BE2C (cell line): ENCODE measurements around the gene CRAT.

Experiments
- DNase-seq: peaks from one replicate; pipeline ENCODE4 v3.0.0-alpha.2; 2020
- H3K27me3 ChIP-seq: fragments of 250-450 bp; sonication (Bioruptor Pico); 2 replicates; pipeline ENCODE4 v1.5.1; 2020; ENCODE audit warnings: mild to moderate bottlenecking
- H3K36me3 ChIP-seq: fragments of 250-450 bp; sonication (Bioruptor Pico); 2 replicates; pipeline ENCODE4 v1.5.1; 2020; ENCODE audit warnings: mild to moderate bottlenecking
- H3K4me1 ChIP-seq: fragments of 250-450 bp; sonication (Bioruptor Pico); 2 replicates; pipeline ENCODE4 v1.5.1; 2020
- H3K4me3 ChIP-seq: 2 replicates; pipeline ENCODE4 v1.5.1; 2011; ENCODE audit warnings: low read depth, low read length
- H3K9me3 ChIP-seq: fragments of 250-450 bp; sonication (Bioruptor Pico); 2 replicates; pipeline ENCODE4 v1.5.1; 2020
- CTCF ChIP-seq: IDR thresholded peaks from 2 replicates; pipeline ENCODE4 v1.5.1; 2012; ENCODE audit warnings: mild to moderate bottlenecking, low read depth, low read length

CRAT gene

GRCh38 chr9:129150122-129150521 is 39.5 kb upstream of the CRAT start:
- Histone ChIP-seq H3K27me3 (no peaks in the 10 kb centered on the region), H3K4me1 (no peaks in the 10 kb centered on the region), H3K9me3 (no peaks in the 10 kb centered on the region), H3K36me3 (peaks cover 13% of the 10 kb centered on the region), H3K4me3 (no peak overlapping the region)
- DNase-seq = no peak
- TF ChIP-seq CTCF = no peak

DNA sequence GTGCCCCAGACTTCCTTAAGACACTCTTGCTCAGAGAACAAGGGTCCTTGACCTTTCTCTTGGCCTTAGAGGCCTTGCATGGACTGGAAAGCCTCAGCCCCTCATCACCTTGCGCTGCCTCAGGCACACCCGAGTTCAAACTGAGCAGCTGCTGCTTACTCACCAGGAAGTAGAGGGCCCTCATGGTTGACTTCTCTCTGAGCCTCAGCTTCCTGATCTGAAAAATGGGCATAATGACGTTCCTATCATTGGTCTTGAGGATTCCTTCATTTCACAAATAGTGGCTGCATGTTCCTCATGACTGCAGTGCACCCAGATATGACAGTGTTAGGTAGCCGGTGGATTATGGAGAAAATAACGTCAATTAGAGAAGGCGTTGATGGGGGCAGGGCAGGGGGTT is 38.8 kb upstream of the CRAT start:
- Histone ChIP-seq H3K27me3 (no peaks in the 10 kb centered on the region), H3K9me3 (no peaks in the 10 kb centered on the region), H3K4me3 (no peak overlapping the region), H3K36me3 (peaks cover 15% of the 10 kb centered on the region), H3K4me1 (no peaks in the 10 kb centered on the region)
- no peak for TF ChIP-seq CTCF
- DNase-seq = no peak

- Histone ChIP-seq H3K27me3 (no peaks in the 10 kb centered on the region), H3K36me3 (peaks cover 23% of the 10 kb centered on the region), H3K4me3 (no peak overlapping the region), H3K9me3 (no peaks in the 10 kb centered on the region), H3K4me1 (no peaks in the 10 kb centered on the region)
- DNase-seq = no peak
- no peak for TF ChIP-seq CTCF
These were observed 38.0 kb upstream of the CRAT start for GRCh38 chr9:129148463-129149204.

DNA sequence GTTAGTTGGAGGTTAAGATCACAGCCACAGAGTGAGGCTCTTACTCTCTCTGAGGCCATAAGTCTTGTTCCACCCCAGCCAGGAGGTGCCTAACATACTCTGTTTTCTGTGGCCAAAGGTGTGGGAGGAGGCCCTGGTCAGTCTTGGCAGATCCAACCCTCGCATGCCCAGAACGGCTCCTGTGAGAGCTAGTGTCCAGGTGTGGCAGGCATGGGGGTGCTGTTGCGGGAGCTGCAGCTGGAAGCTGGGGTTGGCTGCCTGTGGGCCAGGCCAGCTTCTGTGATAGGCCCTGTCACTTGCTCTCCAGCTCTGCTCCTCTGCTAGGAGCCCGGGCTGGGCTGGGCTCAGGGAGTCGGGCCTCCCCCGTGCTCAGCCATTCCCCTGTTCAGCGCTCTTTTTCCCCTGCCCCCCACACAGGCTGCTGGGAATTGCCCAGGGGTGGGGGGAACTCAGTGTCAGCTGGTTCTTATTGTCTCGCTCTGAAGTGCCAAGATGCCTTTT is 35.9 kb upstream of the CRAT start:
- H3K4me1 ChIP-seq = peaks cover 14% of the 10 kb centered on the region
- TF ChIP-seq CTCF = no peak
- H3K4me3 ChIP-seq = no peak overlapping the region
- DNase-seq = no peak
- H3K27me3 ChIP-seq = no peaks in the 10 kb centered on the region
- H3K9me3 ChIP-seq = no peaks in the 10 kb centered on the region
- H3K36me3 ChIP-seq = peaks cover 38% of the 10 kb centered on the region

DNA sequence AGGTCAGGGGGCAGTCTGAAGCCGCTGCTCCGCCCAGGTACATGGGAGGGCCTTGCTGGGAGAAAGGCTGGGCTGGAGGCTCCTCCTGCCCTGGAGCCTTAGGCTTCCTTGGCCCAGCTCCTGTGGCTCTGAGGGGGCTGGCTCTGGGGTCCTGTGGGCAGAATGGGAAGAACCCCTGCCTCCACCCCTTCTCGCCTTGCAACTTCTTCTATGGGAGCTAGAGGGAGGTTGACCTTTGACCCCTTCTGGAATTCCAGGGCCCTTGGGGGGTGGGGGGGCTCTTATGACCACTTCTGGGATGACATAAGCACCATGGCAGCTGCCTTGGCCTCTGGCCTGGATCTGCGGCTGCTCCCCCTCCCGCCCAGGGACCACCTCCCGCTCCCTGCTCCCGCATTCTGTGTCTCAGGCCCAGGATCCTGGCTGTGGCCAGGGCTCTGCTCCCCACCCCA is 35.3 kb upstream of the CRAT start:
- Histone ChIP-seq H3K9me3 (no peaks in the 10 kb centered on the region), H3K4me1 (peaks cover 20% of the 10 kb centered on the region), H3K4me3 (no peak overlapping the region), H3K36me3 (peaks cover 34% of the 10 kb centered on the region), H3K27me3 (no peaks in the 10 kb centered on the region)
- no peak for DNase-seq
- TF ChIP-seq CTCF = no peak

DNA sequence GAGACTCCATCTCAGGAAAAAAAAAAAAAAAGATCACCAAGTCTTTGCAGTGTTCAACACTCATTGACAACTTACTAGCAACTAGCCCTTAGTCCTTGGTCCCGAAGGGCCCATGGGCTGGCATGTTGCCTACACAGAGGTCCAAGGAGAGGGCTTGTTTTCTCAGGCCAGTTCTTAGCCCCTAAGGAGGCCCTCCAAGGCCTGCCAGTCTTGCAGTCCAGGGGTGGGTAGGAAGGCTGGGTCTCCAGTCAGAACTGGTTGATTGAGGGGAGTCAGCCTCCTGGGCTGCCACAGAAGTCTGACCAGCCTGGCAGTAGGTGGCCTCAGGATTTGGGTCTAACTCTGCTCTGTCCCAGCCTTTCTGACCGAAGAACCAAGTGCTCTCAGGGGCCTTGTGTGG is 34.7 kb upstream of the CRAT start:
- TF ChIP-seq CTCF = no peak
- peaks cover 34% of the 10 kb centered on the region for H3K36me3 ChIP-seq
- no peaks in the 10 kb centered on the region for H3K27me3 ChIP-seq
- no peak overlapping the region for H3K4me3 ChIP-seq
- H3K4me1 ChIP-seq = peaks cover 24% of the 10 kb centered on the region
- DNase-seq = no peak
- H3K9me3 ChIP-seq = no peaks in the 10 kb centered on the region
